Naive B cell (primary cell): Measurements from ENCODE around the gene SH3RF3. TPM values are rescaled to one million over a fixed set of nuclear protein-coding genes. Genes with fewer than 3 reads are reported as not detected.
"Not testable (repeated sequence)": the region's sequence is repeated elsewhere in the genome, so short reads cannot be mapped to it uniquely, and the experiment has no call there.

Experiments
- ATAC-seq, 2 donors: fragments of 150-1000 bp; cut with Tn5 transposase; 2 replicates each; pipeline ENCODE4 v1.10.0; 2021; ENCODE audit warnings: low read depth in 2 of 2, mild to moderate bottlenecking in 2 of 2, moderate library complexity in 2 of 2
- DNase-seq: peaks from one replicate; pipeline ENCODE4 v3.0.0; 2022
- H3K27ac Mint-ChIP-seq, 6 donors: one replicate each; pipeline ENCODE4 v1.8.0; 2020 to 2022; ENCODE audit warnings: mild to moderate bottlenecking in 6 of 6, mixed read lengths in 6 of 6, moderate library complexity in 5 of 6, inconsistent platforms in 2 of 6
- H3K27me3 Mint-ChIP-seq, 3 donors: one replicate each; pipeline ENCODE4 v1.8.0; 2021 to 2022; ENCODE audit warnings: mixed read lengths in 3 of 3, mild to moderate bottlenecking in 1 of 3
- H3K36me3 Mint-ChIP-seq, 2 donors: one replicate each; pipeline ENCODE4 v1.8.0; 2020 to 2022; ENCODE audit warnings: mixed read lengths in 2 of 2, inconsistent platforms in 1 of 2, mild to moderate bottlenecking in 1 of 2
- H3K4me1 Mint-ChIP-seq, 3 donors: one replicate each; pipeline ENCODE4 v1.8.0; 2020 to 2022; ENCODE audit warnings: mixed read lengths in 3 of 3, inconsistent platforms in 1 of 3, mild to moderate bottlenecking in 1 of 3, moderate library complexity in 1 of 3
- H3K4me3 Mint-ChIP-seq, 8 donors: one replicate each; pipeline ENCODE4 v1.8.0; 2020 to 2022; ENCODE audit warnings: mild to moderate bottlenecking in 8 of 8, mixed read lengths in 8 of 8, moderate library complexity in 8 of 8, inconsistent platforms in 2 of 8
- H3K9me3 Mint-ChIP-seq, 7 donors: one replicate each; pipeline ENCODE4 v1.8.0; 2020 to 2022; ENCODE audit warnings: mixed read lengths in 7 of 7, mild to moderate bottlenecking in 5 of 7, inconsistent platforms in 2 of 7, moderate library complexity in 1 of 7
- polyA plus RNA-seq, 6 donors: library from polyadenylated mRNA; unstranded; fragments of 300-500 nt; fragmentation: Illumina TruSeq; gene quantifications; one replicate each; pipeline ENCODE4 v1.2.3, GENCODE V29; 2021; ENCODE audit warnings: low read depth in 6 of 6

SH3RF3 gene
- polyA plus RNA-seq, 6 donors from 2014 or later, result 0.05 to 0.76 (median 0.64) TPM; not detected in 1

DNA sequence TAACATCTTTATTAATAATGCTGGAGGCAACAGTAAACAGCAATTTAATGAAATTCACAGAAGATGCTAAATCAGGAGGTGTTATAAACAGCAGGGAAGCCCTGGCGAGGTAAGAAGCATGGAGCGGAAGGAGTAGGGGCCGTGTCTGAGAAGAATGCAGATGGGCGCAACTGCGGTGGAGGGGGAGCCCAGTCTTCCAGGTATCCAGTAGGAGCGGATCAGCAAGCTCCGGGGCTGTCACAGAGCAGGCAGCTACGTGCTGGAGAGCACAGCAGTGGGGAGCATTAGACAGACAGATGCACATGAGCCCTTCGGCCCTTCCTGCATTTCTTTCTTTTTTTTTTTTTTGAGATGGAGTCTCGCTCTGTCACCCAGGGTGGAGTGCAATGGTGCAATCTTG is 82.3 kb downstream of the SH3RF3 start:
- Mint-ChIP-seq H3K27me3 (peaks cover 0 to 23% (median 0%) of the 10 kb centered on the region in 3 donors), H3K4me3 (peak overlapping the region in 4 of 8 donors; percentile 28 to 49 (median 36)), H3K9me3 (peaks cover 0 to 2% (median 0%) of the 10 kb centered on the region in 7 donors), H3K4me1 (peaks cover 41 to 69% (median 57%) of the 10 kb centered on the region in 3 donors), H3K36me3 (no peaks in the 10 kb centered on the region), H3K27ac (peak overlapping the region in 2 of 6 donors; percentile 75 to 76)
- DNase-seq (no peak), ATAC-seq (no peak)

DNA sequence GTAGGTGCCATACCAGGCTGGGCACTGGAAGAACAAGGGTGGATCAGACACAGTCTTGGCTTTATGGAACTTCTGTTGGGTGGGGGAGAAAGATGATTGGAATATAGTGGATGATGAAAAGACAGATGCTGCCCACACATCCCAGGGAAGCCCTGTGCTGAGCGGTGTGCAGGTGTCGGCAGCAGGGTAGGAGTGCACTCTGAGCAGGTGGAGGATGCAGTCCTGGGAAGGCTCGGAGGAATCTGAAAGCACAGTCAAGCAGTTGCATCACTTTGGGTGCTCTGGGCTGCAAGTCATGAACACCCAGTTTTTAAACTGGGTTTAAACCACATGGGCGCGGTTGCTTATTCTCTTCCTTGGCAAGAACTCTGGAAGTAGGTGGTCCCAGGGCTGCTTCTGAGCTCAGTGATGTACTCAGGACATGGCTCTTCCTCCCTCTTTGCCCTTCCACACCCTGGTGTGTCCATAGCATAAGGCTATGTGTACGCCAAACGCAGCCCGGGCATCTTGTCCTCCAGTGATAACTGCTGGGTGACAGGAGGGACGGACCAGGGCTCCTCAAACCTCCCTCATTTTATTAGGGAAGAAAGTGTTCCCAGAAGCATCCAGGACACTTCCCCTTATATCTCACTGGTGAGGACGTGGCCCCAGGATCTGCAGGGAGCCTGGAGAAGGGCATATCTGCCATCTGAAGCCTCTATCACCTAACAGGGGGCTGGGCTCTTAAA is 84.0 kb downstream of the SH3RF3 start:
- Mint-ChIP-seq H3K27ac (peak overlapping the region; percentile 7 to 96 (median 80)), H3K4me1 (peaks cover 54 to 82% (median 72%) of the 10 kb centered on the region in 3 donors), H3K36me3 (no peaks in the 10 kb centered on the region), H3K9me3 (peaks cover 0 to 2% (median 0%) of the 10 kb centered on the region in 7 donors), H3K27me3 (peaks cover 0 to 35% (median 0%) of the 10 kb centered on the region in 3 donors), H3K4me3 (peak overlapping the region in 6 of 8 donors; percentile 4 to 86 (median 70))
- no peak for DNase-seq
- no peak for ATAC-seq

DNA sequence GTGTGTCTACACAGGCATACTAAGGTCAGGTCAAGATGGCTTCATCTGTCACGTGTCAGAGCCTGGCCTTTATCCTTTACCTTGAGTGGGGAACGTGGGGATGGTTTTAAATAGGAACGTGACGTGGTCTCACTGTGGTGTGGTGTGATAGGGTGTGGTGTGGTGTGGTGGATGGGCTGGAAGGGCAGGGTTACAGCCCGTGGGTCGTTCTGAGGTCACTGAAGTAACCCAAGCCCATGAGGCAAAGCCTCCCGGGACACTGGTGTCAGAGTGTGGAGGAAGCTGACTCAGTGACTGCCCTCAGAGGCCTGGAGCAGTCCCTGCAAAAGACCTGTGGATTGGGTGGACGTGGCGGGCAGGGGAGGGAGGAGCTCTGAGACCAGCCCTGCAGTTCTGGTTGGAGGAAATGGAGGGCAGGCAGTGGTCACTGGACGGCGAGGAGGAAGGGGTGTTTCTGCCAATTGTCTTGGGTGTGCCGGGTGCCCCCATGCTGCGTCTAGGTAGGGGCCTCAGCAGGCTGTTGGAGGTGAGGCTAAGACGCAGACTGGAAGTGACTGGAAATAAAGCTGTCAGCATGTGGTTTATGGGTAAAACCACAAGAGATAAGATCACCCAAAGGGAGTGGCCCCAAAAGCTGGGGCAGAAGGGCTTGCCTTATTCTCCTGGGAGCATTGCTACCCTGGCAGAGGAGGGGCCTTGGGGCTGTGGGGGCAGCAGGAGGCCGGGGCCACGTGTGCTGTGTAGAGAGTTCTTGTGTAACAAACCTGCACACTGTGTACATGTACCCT is 84.8 kb downstream of the SH3RF3 start:
- ATAC-seq, result peak; percentile 68 to 73
- peaks cover 58 to 88% (median 78%) of the 10 kb centered on the region in 3 donors for H3K4me1 Mint-ChIP-seq

DNA sequence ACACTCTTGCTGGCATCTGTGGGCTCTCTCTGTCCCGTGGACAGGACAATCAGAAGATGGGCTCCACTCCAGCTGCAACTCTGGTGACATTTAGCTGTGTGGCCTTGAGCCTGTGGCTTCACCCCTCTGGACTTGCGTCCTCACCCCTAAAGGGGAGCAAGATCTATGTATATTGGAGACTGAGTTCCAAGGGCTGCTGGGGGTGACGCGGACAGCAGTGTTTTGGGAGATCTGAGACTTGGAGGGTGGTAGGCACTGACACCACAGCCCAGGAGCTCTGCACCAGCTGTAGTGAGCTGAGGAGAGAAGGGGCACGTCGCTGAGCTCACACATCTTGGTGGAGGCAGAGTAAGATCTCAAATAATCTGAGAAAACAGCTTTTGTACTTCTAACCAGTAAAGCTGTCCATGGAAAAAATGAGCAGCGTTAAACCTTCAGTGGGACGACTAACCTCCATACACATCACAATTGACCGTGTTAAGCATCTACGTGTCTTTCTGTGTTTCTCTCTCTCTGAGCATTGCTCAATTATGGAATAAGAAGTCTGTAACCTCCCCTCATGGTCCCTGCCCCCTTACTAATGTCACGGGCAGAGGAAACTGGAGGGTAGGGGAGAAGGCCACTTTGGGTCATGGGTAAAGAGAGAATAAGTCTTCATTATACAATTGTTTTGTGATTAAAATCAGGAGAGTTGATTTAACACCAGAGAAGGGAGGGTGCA is 85.8 kb downstream of the SH3RF3 start:
- peaks cover 59 to 97% (median 82%) of the 10 kb centered on the region in 3 donors for H3K4me1 Mint-ChIP-seq
- peaks cover 0 to 2% (median 0%) of the 10 kb centered on the region in 7 donors for H3K9me3 Mint-ChIP-seq
- H3K27ac Mint-ChIP-seq, result peak overlapping the region in 4 of 6 donors; percentile 70 to 94 (median 88)
- DNase-seq, result no peak
- peaks cover 0 to 7% of the 10 kb centered on the region in 2 donors for H3K36me3 Mint-ChIP-seq
- peaks cover 0 to 35% (median 0%) of the 10 kb centered on the region in 3 donors for H3K27me3 Mint-ChIP-seq
- ATAC-seq, result no peak
- H3K4me3 Mint-ChIP-seq, result peak overlapping the region; percentile 60 to 86 (median 76)

More for the DNA sequence above, 84.8 kb downstream of the SH3RF3 start:
- peaks cover 0 to 35% (median 0%) of the 10 kb centered on the region in 3 donors for H3K27me3 Mint-ChIP-seq
- peak overlapping the region; percentile 60 to 92 (median 80) for H3K4me3 Mint-ChIP-seq
- H3K9me3 Mint-ChIP-seq, result peaks cover 0 to 2% (median 0%) of the 10 kb centered on the region in 7 donors
- peak overlapping the region; percentile 5 to 96 (median 88) for H3K27ac Mint-ChIP-seq
- H3K36me3 Mint-ChIP-seq, result no peaks in the 10 kb centered on the region
- DNase-seq, result peak; percentile 71

DNA sequence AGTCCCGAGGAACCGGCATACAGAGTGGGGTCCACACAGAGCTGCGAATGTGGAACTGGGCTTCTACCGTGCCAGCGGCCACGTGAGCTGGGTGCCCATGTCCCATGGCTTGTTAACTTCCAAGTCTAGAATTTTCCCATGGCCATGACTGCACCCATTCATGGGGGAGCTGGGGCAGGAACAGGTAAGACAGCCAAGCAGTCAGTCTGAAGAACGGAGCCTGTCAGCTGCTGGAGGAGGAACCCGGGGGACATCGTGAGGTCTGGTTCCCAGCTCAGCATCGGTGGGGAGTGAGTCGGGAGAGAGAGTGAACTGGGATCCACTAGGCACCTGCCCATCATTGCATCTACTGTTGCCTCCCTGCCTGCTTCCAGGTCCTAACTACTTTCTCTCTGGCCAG is 86.9 kb downstream of the SH3RF3 start:
- peaks cover 0 to 8% of the 10 kb centered on the region in 2 donors for H3K36me3 Mint-ChIP-seq
- no peak for ATAC-seq
- peaks cover 58 to 89% (median 74%) of the 10 kb centered on the region in 3 donors for H3K4me1 Mint-ChIP-seq
- H3K9me3 Mint-ChIP-seq, result peaks cover 0 to 2% (median 0%) of the 10 kb centered on the region in 7 donors
- H3K4me3 Mint-ChIP-seq, result peak overlapping the region in 4 of 8 donors; percentile 6 to 86 (median 64)
- peaks cover 0 to 35% (median 0%) of the 10 kb centered on the region in 3 donors for H3K27me3 Mint-ChIP-seq
- H3K27ac Mint-ChIP-seq, result peak overlapping the region in 1 of 6 donors; percentile 41
- DNase-seq, result no peak

DNA sequence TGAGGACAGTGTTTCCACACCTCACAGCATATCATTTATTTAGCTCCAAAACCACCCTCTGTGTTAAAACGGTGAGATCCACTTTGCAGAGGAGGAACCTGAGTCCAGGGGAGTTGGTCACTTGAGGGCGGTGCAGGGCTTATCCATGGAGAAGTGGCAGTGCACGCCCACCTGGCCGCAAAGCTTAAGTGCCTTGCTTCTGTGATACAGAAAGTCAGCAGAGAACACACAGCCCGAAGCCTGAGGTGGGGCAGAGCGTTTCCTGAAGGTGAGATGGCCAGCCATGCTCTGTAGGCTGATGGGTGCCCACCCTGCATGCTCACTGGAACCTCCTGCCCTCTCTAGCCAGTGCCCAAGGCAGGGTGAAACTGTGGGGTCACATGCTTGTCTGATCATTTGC is 87.3 kb downstream of the SH3RF3 start:
- Mint-ChIP-seq H3K27me3 (peaks cover 0 to 35% (median 0%) of the 10 kb centered on the region in 3 donors), H3K36me3 (peaks cover 0 to 8% of the 10 kb centered on the region in 2 donors), H3K9me3 (peaks cover 0 to 2% (median 0%) of the 10 kb centered on the region in 7 donors), H3K27ac (peak overlapping the region in 2 of 6 donors; percentile 41 to 86), H3K4me3 (peak overlapping the region in 5 of 8 donors; percentile 3 to 86 (median 44)), H3K4me1 (peaks cover 53 to 85% (median 70%) of the 10 kb centered on the region in 3 donors)
- ATAC-seq, result no peak
- DNase-seq, result no peak

DNA sequence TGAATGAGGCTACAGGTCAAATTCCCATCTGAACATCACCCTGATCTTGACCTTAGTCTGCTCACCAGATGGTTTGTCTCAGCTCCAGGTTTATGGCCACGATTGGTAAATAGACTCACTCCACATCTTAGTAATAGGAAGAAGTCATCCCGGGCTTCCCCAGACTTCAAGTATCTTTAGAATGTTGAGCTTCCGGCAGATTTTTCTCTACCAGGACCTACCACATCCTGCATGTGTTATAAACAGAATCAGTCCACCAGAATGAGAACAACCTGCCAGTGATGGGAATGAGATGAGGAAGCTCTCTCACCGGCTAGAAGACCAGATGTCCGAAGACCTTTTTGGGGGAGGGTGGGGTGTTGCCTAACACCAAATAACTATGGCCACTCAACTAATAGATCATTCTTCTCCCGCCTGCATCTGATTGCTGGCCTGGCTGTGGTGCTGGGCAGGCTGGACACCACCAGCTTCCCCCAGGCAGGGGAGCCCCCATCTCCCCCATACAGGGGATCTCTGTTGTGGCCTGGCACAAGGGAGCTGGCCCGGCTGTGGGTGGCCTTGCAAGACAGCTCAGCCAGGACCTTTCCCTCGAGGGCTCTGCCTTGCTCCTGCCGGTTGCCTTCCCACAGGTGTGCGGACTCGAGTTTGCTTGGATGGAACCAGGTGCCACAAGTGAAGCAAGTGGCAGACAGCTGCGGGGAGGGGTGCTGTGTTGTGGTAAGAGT is 88.5 kb downstream of the SH3RF3 start:
- DNase-seq (no peak), ATAC-seq (no peak)
- H3K4me3 Mint-ChIP-seq, result peak overlapping the region; percentile 4 to 88 (median 74)
- peaks cover 0 to 8% of the 10 kb centered on the region in 2 donors for H3K36me3 Mint-ChIP-seq
- H3K27me3 Mint-ChIP-seq, result peaks cover 0 to 35% (median 0%) of the 10 kb centered on the region in 3 donors
- H3K4me1 Mint-ChIP-seq, result peaks cover 52 to 73% (median 63%) of the 10 kb centered on the region in 3 donors
- peaks cover 0 to 2% (median 0%) of the 10 kb centered on the region in 7 donors for H3K9me3 Mint-ChIP-seq
- H3K27ac Mint-ChIP-seq, result peak overlapping the region; percentile 14 to 90 (median 80)

DNA sequence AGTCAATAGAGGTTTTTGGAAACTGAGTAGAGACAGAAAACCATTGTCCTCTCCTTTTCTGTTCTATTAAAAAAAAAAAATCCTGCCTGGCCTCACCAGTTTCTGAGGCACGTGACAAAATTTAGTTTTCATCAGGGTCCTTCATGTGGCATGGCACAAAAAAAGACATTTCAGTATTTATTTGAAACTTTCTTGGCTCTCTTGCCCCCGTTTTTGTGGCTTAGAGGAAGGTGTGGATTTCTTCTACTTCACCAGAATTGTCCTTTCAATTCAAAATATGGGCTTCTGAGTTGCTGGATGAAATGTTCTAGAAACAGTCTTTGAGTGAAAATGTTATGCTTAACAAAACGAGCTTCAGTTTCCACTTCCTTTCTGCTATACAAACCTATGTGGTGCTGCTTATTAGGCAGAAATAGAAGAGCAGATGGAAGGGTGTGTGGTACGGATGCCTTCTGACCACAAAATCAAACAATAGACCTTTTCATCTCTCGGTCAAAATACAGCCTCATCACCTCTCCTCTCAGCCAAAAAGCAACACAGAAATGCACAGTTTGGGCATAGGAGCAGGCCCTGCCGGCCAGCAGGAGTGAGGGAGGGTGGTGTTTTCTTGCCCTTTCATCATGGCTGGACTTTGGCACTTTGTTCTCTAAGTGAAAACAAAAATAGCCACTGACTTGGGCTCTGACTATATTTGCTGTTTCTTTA is 89.2 kb downstream of the SH3RF3 start:
- H3K36me3 Mint-ChIP-seq, result peaks cover 0 to 8% of the 10 kb centered on the region in 2 donors
- H3K4me1 Mint-ChIP-seq, result peaks cover 46 to 66% (median 56%) of the 10 kb centered on the region in 3 donors
- peak overlapping the region; percentile 27 to 88 (median 74) for H3K4me3 Mint-ChIP-seq
- H3K27ac Mint-ChIP-seq, result peak overlapping the region in 5 of 6 donors; percentile 53 to 90 (median 80)
- ATAC-seq (peak in 1 of 2 donors; percentile 47), DNase-seq (peak; percentile 38)
- peaks cover 0 to 35% (median 0%) of the 10 kb centered on the region in 3 donors for H3K27me3 Mint-ChIP-seq
- peaks cover 0 to 2% (median 0%) of the 10 kb centered on the region in 7 donors for H3K9me3 Mint-ChIP-seq

DNA sequence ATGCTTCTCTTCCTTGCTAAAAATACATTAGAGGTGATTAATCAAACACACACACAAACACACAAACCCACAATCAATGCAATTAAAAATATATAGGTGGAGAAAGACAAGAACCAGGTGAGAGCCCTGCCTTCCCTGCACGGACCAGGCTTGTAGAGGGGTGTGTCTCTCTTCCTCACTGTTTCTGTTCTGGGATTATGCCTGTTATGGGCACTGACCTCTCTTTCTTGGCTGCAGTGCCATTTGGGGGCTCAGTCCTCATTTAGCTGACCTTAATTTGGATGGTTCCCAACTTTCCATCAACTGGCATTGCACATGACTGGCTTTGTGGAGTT is 89.8 kb downstream of the SH3RF3 start:
- peak overlapping the region in 4 of 6 donors; percentile 4 to 90 (median 50) for H3K27ac Mint-ChIP-seq
- H3K4me3 Mint-ChIP-seq, result peak overlapping the region in 7 of 8 donors; percentile 27 to 88 (median 70)
- ATAC-seq, result no peak
- H3K27me3 Mint-ChIP-seq, result peaks cover 0 to 35% (median 0%) of the 10 kb centered on the region in 3 donors
- H3K9me3 Mint-ChIP-seq, result peaks cover 0 to 2% (median 0%) of the 10 kb centered on the region in 7 donors
- peaks cover 41 to 60% (median 51%) of the 10 kb centered on the region in 3 donors for H3K4me1 Mint-ChIP-seq
- peaks cover 0 to 8% of the 10 kb centered on the region in 2 donors for H3K36me3 Mint-ChIP-seq
- no peak for DNase-seq

DNA sequence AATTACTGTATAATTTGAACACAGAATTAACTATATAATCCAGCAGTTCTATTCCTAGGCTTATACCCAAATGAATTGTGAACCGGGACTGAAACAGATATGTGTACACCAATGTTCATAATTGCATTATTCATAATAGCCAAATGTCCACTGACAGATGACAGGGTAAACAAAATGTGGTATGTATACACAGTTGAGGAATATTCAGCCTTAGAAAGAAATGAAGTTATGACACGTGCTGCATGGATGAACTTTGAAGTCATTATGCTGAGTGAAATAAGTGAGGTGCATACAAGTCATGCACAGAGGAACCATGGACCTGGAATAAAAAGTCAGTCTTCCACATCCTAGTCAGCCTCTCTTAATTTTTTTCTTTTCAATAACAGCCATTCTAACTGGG is 91.9 kb downstream of the SH3RF3 start:
- Mint-ChIP-seq H3K9me3 (no peaks in the 10 kb centered on the region), H3K27ac (no peak overlapping the region), H3K27me3 (peaks cover 0 to 15% (median 0%) of the 10 kb centered on the region in 3 donors), H3K36me3 (peaks cover 0 to 8% of the 10 kb centered on the region in 2 donors), H3K4me3 (no peak overlapping the region), H3K4me1 (peaks cover 21 to 55% (median 30%) of the 10 kb centered on the region in 3 donors)
- ATAC-seq, result no peak
- no peak for DNase-seq

DNA sequence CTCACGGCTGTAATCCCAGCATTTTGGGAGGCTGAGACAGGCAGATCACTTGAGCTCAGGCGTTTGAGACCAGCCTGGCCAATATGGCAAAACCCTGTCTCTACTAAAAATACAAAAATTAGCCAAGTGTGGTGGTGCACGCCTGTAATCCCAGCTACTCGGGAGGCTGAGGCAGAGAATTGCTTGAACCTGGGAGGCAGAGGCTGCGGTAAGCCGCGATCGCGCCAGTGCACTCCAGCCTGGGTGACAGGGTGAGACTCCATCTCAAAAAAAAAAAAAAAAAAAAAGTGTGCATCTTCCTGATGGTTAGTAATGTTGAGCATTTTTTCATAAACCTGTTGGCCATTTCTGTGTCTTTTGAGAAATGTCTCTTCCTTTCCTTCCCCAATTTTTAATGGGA is 92.3 kb downstream of the SH3RF3 start:
- ATAC-seq, H3K36me3 Mint-ChIP-seq, H3K9me3 Mint-ChIP-seq, H3K4me3 Mint-ChIP-seq, DNase-seq: not testable (repeated sequence)
- H3K27ac Mint-ChIP-seq, result peak overlapping the region in 1 of 6 donors; percentile 31
- H3K4me1 Mint-ChIP-seq, result peaks cover 18 to 55% (median 26%) of the 10 kb centered on the region in 3 donors
- peaks cover 0 to 12% (median 0%) of the 10 kb centered on the region in 3 donors for H3K27me3 Mint-ChIP-seq
